HUES64 (cell line): Measurements from ENCODE around the gene UBASH3B.

Experiments used
- H3K27ac ChIP-seq: 2 replicates; pipeline ENCODE4 v1.7.0; 2013; ENCODE audit warnings: low read depth, low read length, inconsistent platforms
- H3K27me3 ChIP-seq: 2 replicates; pipeline ENCODE4 v1.6.1; 2013; ENCODE audit warnings: mild to moderate bottlenecking, low read length; ENCODE audit not compliant: insufficient read depth
- H3K36me3 ChIP-seq: 2 replicates; pipeline ENCODE4 v1.6.1; 2013; ENCODE audit warnings: mild to moderate bottlenecking, low read length; ENCODE audit not compliant: insufficient read depth
- H3K4me1 ChIP-seq: 2 replicates; pipeline ENCODE4 v1.6.1; 2013; ENCODE audit warnings: mild to moderate bottlenecking, low read length, moderate library complexity; ENCODE audit not compliant: insufficient read depth
- H3K4me3 ChIP-seq: 2 replicates; pipeline ENCODE4 v1.5.1; 2013; ENCODE audit warnings: mild to moderate bottlenecking, low read length, moderate library complexity
- H3K9ac ChIP-seq: 2 replicates; pipeline ENCODE4 v1.6.1; 2013; ENCODE audit warnings: mild to moderate bottlenecking, low read depth, low read length
- H3K9me3 ChIP-seq: 2 replicates; pipeline ENCODE4 v1.6.1; 2013; ENCODE audit warnings: low read depth, low read length; ENCODE audit not compliant: insufficient read depth
- WGBS: fragments of 150-250, 120-280 bp; methylation state at CpG from one replicate; pipeline ENCODE4 v1.1.7; 2013; ENCODE audit warnings: missing lambda C conversion rate; 5-methylcytosine and 5-hydroxymethylcytosine counted together

The UBASH3B gene

DNA sequence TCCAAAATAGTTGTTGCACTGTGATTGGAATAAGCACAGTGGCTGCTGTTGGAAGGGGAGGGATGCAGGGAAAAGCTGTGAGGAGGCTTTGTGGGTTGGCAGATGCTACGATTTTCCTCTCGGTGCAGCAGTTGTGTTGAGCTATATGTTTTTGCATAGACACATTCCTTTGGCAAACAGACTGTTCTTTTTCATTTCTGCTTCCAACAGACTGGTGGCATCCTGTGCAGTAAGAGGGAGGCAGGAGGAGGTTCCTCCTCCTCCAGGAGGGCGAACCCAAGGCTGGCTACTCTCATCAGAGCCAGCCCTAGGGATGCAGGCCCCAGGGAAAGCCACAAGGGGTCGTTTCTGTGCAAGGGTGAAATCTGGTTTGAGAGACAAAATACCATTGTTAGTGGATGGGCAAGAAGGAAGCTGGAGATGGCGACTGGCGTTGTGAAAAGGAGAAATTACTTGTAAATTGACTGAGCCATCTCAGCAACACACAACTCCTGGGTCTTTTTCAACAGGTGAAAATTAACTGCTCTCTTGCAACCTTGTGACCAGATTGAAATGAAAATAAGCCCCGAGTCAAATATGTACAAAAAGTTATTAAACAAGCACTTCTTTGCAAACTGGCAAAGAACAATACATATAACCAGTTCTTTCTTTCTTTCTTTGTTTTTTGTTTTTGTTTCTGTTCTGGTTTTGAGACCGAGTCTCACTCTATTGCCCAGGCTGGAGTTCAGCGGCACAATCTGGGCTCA is 26.5 kb upstream of the UBASH3B start:
- WGBS: 72% methylated on average over 9 of the region's 9 CpGs
- Histone ChIP-seq H3K4me3 (no peak overlapping the region), H3K4me1 (no peaks in the 10 kb centered on the region), H3K9ac (no peak overlapping the region), H3K27me3 (no peaks in the 10 kb centered on the region), H3K9me3 (no peaks in the 10 kb centered on the region), H3K27ac (no peak overlapping the region), H3K36me3 (no peaks in the 10 kb centered on the region)

GRCh38 chr11:122632181-122632824 is 23.2 kb upstream of the UBASH3B start:
- Histone ChIP-seq H3K27me3 (no peaks in the 10 kb centered on the region), H3K27ac (no peak overlapping the region), H3K9ac (no peak overlapping the region), H3K4me1 (no peaks in the 10 kb centered on the region), H3K9me3 (no peaks in the 10 kb centered on the region), H3K4me3 (no peak overlapping the region), H3K36me3 (no peaks in the 10 kb centered on the region)
- 85% methylated on average over 10 of the region's 11 CpGs for WGBS

DNA sequence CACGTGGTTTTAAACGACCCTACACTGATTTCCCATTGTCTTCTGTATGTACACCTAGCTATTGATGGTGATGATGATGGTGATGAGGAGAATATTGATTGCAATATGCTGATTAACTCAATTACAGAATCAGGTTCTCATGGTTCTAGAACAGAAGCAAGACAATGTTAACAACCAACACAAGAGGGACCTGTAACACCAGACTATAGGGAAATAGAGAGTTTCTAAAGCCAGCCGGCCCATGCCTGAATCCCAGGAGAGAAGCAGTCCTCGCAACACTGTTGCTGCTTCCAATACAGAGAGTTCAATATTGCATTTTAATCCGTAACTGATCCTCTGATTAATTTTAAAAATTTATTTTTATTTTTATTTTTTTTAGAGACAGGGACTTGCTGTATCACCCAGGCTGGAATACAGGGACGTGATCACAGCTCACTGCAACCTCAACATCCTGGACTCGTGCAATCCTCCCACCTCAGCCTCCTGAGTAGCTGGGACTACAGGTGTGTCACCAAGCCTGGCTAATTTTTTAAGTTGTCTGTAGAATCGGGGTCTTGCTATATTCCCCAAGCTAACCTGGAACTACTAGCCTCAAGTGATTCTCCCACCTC is 22.2 kb upstream of the UBASH3B start:
- no peak overlapping the region for H3K27ac ChIP-seq
- H3K9ac ChIP-seq: no peak overlapping the region
- H3K36me3 ChIP-seq: no peaks in the 10 kb centered on the region
- no peaks in the 10 kb centered on the region for H3K4me1 ChIP-seq
- H3K27me3 ChIP-seq: no peaks in the 10 kb centered on the region
- WGBS: 72% methylated on average over 7 of the region's 8 CpGs
- H3K9me3 ChIP-seq: no peaks in the 10 kb centered on the region
- H3K4me3 ChIP-seq: no peak overlapping the region

DNA sequence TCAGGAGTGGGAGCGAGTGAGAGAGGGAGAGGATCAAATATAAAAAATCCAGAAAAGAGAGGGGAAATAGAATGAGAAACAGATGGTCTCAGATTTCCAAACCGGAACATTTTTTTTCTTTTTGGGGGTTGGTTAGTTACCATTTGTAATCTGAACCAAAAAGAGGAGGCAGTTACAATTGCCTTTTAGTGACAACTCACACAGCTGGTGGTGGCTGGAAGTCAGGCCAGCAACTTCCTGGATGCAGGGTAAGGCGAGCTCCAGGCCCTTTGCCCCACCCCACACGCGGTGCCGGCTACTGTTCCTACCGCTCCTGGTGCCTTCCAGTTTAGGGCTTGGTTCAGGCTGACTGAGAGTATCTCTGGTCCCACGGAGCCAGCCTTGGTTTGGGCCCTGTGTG is 21.0 kb upstream of the UBASH3B start:
- no peaks in the 10 kb centered on the region for H3K27me3 ChIP-seq
- H3K36me3 ChIP-seq: no peaks in the 10 kb centered on the region
- H3K4me3 ChIP-seq: no peak overlapping the region
- H3K9ac ChIP-seq: no peak overlapping the region
- WGBS: 73% methylated on average over 8 of the region's 8 CpGs
- no peak overlapping the region for H3K27ac ChIP-seq
- no peaks in the 10 kb centered on the region for H3K9me3 ChIP-seq
- no peaks in the 10 kb centered on the region for H3K4me1 ChIP-seq

DNA sequence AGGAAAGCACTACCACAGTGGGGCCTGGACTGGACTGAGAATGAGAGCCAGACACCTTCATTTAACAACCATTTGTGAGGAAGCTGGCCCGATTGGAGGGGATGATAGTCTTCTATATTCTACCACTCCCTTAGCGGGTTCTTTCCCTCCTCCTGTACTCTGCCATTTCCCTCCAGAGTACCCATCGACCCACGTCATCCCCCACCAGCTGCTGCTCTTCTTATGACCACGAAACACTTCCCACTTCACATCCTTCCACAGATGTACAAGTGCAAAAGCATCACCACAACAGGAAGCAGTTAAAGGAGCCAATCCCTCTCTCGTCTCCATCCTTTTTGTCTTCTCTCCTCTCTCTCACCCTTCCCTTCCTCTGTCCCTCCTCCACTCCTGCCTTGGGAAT is 18.0 kb upstream of the UBASH3B start:
- no peaks in the 10 kb centered on the region for H3K27me3 ChIP-seq
- no peak overlapping the region for H3K27ac ChIP-seq
- WGBS: 87% methylated on average over 6 of the region's 6 CpGs

DNA sequence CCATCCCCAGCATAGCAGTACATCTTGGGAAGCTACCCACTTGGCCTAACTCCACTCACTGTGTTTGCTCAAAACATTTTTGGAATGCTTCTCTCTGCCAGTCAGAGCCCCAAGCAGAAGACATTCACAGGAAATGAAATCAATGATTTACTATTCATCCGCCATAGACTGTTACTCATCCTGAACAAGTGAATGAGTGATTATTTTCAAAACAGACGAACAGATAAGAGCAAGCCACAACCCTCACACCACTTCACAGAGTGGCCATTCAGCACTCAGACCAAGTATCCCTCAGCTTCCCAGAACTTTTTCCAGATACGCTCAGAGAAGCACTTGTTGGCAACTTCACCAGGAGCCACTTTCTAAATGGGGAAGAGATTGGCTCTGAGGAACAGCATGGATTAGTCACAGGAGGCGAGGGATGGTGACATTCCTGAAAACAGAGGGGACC is 13.0 kb upstream of the UBASH3B start:
- no peak overlapping the region for H3K9ac ChIP-seq
- H3K9me3 ChIP-seq: no peaks in the 10 kb centered on the region
- no peaks in the 10 kb centered on the region for H3K36me3 ChIP-seq
- no peaks in the 10 kb centered on the region for H3K27me3 ChIP-seq
- H3K4me1 ChIP-seq: no peaks in the 10 kb centered on the region
- H3K27ac ChIP-seq: no peak overlapping the region
- no peak overlapping the region for H3K4me3 ChIP-seq
- WGBS: 87% methylated on average over 4 of the region's 4 CpGs

More for the DNA sequence above, 18.0 kb upstream of the UBASH3B start:
- no peaks in the 10 kb centered on the region for H3K9me3 ChIP-seq
- no peaks in the 10 kb centered on the region for H3K4me1 ChIP-seq
- no peak overlapping the region for H3K9ac ChIP-seq
- H3K36me3 ChIP-seq: no peaks in the 10 kb centered on the region
- no peak overlapping the region for H3K4me3 ChIP-seq

DNA sequence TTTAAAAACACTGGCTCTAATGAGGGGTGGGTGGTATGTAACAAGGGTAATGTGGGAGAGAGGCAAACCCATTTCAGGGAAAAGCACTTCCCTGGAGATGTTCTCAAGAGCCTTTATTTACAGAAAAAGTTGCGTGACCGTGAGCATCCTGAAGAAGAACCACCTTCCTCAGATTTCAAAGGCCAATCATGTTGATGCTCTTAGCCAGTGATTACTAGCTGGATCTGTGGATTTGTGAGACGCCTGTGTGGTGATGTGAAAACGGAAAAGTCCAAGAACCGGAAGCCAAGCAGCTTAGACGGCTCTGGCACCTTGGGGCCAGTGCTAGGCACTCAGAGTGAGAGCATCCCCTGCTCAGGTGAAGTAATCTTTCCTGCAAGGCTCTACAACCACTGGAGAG is 12.6 kb upstream of the UBASH3B start:
- no peaks in the 10 kb centered on the region for H3K27me3 ChIP-seq
- H3K9ac ChIP-seq: no peak overlapping the region
- H3K9me3 ChIP-seq: no peaks in the 10 kb centered on the region
- H3K36me3 ChIP-seq: no peaks in the 10 kb centered on the region
- WGBS: 89% methylated on average over 6 of the region's 6 CpGs
- H3K4me1 ChIP-seq: no peaks in the 10 kb centered on the region
- no peak overlapping the region for H3K4me3 ChIP-seq
- no peak overlapping the region for H3K27ac ChIP-seq

GRCh38 chr11:122645847-122646246 is 9.7 kb upstream of the UBASH3B start:
- H3K4me1 ChIP-seq: no peaks in the 10 kb centered on the region
- no peaks in the 10 kb centered on the region for H3K36me3 ChIP-seq
- H3K27ac ChIP-seq: no peak overlapping the region
- H3K9ac ChIP-seq: no peak overlapping the region
- H3K27me3 ChIP-seq: no peaks in the 10 kb centered on the region
- no peak overlapping the region for H3K4me3 ChIP-seq
- 95% methylated on average over 5 of the region's 5 CpGs for WGBS
- H3K9me3 ChIP-seq: no peaks in the 10 kb centered on the region

GRCh38 chr11:122646549-122647340 is 8.8 kb upstream of the UBASH3B start:
- no peaks in the 10 kb centered on the region for H3K9me3 ChIP-seq
- 88% methylated on average over 6 of the region's 6 CpGs for WGBS
- no peaks in the 10 kb centered on the region for H3K36me3 ChIP-seq
- H3K4me3 ChIP-seq: no peak overlapping the region
- H3K27me3 ChIP-seq: no peaks in the 10 kb centered on the region
- H3K9ac ChIP-seq: no peak overlapping the region
- H3K4me1 ChIP-seq: no peaks in the 10 kb centered on the region
- no peak overlapping the region for H3K27ac ChIP-seq

DNA sequence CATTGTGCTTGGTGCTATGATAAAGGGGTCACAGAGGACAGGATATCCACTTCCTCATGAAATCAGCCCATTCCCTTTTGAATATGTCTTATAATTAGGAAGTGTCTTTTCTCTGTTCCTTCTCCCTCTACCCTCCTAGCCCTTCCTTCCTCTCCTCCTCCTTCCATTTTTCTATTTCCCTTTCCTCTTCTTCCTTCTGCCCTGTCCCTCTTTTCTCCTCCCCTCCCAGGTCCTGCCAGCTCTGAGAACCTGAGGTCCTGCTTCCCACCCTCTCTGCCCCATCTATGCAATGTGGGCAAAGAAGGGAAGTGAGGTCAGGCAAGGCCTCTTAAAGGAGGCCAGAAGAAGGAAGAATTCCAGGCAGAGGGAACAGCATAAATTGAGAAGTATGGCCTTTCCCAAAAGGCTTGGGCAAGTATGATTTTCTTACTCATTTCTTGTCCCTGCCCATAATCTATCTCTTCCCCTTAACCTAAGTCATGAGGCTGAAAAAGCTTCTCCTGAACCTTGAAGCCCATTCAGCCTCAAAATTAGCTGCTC is 7.7 kb upstream of the UBASH3B start:
- Histone ChIP-seq H3K4me1 (no peaks in the 10 kb centered on the region), H3K4me3 (no peak overlapping the region), H3K9ac (no peak overlapping the region), H3K36me3 (no peaks in the 10 kb centered on the region), H3K9me3 (no peaks in the 10 kb centered on the region), H3K27ac (no peak overlapping the region), H3K27me3 (no peaks in the 10 kb centered on the region)

DNA sequence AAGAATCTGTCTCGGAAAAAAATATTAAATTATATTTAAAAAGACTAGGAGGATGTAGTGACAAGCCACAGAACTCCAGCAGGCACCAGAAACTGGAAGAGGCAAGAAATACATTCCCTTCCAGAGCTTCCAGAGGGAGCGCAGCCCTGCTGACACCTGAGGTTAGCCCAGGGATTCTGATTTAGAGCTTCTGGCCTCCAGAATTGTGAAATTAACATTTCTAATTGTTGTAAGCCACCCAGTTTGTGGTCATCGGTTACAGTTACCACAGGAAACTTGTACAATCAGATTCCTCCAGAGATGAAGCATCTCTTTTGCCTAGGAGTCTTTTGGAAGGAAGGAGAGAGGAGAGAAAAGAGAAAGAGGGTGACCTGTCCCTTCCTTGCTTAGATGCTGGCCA is 6.4 kb upstream of the UBASH3B start:
- no peaks in the 10 kb centered on the region for H3K9me3 ChIP-seq
- no peaks in the 10 kb centered on the region for H3K36me3 ChIP-seq
- H3K27me3 ChIP-seq: peaks cover 9% of the 10 kb centered on the region
- WGBS: 80% methylated on average over 2 of the region's 3 CpGs
- no peak overlapping the region for H3K27ac ChIP-seq
- H3K9ac ChIP-seq: no peak overlapping the region
- H3K4me3 ChIP-seq: no peak overlapping the region
- no peaks in the 10 kb centered on the region for H3K4me1 ChIP-seq
